HL-60 (cell line): Measurements from ENCODE around the gene TMSB10.

Experiments
- DNase-seq, 2 experiments: peaks; one replicate each; pipeline ENCODE4 v3.0.0-alpha.2; 2010 to 2020; ENCODE audit warnings: low read depth in 1 of 2, low spot score in 1 of 2
- H3K27ac ChIP-seq: fragments of 250-450 bp; sonication (Bioruptor Pico); replicated peaks from 2 replicates; pipeline ENCODE4 v1.5.1; 2020; ENCODE audit warnings: mild to moderate bottlenecking, moderate library complexity
- H3K27me3 ChIP-seq: fragments of 250-450 bp; sonication (Bioruptor Pico); 2 replicates; pipeline ENCODE4 v1.5.1; 2021; ENCODE audit warnings: mild to moderate bottlenecking, moderate library complexity; ENCODE audit not compliant: insufficient read depth, poor library complexity, severe bottlenecking
- H3K4me3 ChIP-seq: replicated peaks from 2 replicates; pipeline ENCODE4 v1.5.1; 2011; ENCODE audit warnings: mild to moderate bottlenecking, control low read depth, low read length; ENCODE audit not compliant: insufficient read depth
- CTCF ChIP-seq: IDR thresholded peaks from one replicate; pipeline ENCODE4 v1.5.1; 2011; ENCODE audit warnings: low read length, control low read depth, inconsistent platforms; ENCODE audit not compliant: insufficient read depth
- GABPA ChIP-seq: IDR thresholded peaks from 2 replicates; pipeline ENCODE4 v1.6.1; 2012; ENCODE audit warnings: low read depth
- POLR2AphosphoS5 ChIP-seq: IDR thresholded peaks from 2 replicates; pipeline ENCODE4 v1.6.1; 2012; ENCODE audit warnings: low read depth
- REST ChIP-seq: IDR thresholded peaks from 2 replicates; pipeline ENCODE4 v1.6.1; 2012; ENCODE audit warnings: low read depth; ENCODE audit not compliant: insufficient replicate concordance
- SPI1 ChIP-seq: IDR thresholded peaks from 2 replicates; pipeline ENCODE4 v1.6.1; 2012; ENCODE audit warnings: low read depth, mild to moderate bottlenecking, borderline replicate concordance

Gene TMSB10

GRCh38 chr2:84938194-84938879, 32.9 kb downstream of the TMSB10 start:
- DNase-seq, result no peak
- no peaks in the 10 kb centered on the region for H3K27me3 ChIP-seq
- H3K27ac ChIP-seq, result no peak overlapping the region
- TF ChIP-seq CTCF (no peak), GABPA (no peak), POLR2AphosphoS5 (no peak), SPI1 (no peak), REST (no peak)
- H3K4me3 ChIP-seq, result no peak overlapping the region

- Histone ChIP-seq H3K27ac (peak overlapping the region; percentile 82), H3K27me3 (no peaks in the 10 kb centered on the region), H3K4me3 (no peak overlapping the region; the same call in 1 of the 2 replicates)
- TF ChIP-seq POLR2AphosphoS5 (no peak), SPI1 (no peak), GABPA (no peak), CTCF (no peak), REST (no peak)
- peak in 1 of 2 experiments; percentile 90 for DNase-seq
Observed at GRCh38 chr2:84939426-84940087, 34.1 kb downstream of the TMSB10 start.

GRCh38 chr2:84940088-84940470, 34.6 kb downstream of the TMSB10 start:
- TF ChIP-seq GABPA (no peak), POLR2AphosphoS5 (no peak), REST (no peak), SPI1 (no peak), CTCF (no peak)
- Histone ChIP-seq H3K27ac (peak overlapping the region; percentile 82), H3K27me3 (no peaks in the 10 kb centered on the region), H3K4me3 (no peak overlapping the region)
- no peak for DNase-seq
